HL-60 (cell line): ENCODE data around the gene ALKBH5.

ENCODE experiments used
- DNase-seq, 2 experiments: peaks; one replicate each; pipeline ENCODE4 v3.0.0-alpha.2; 2010 to 2020; ENCODE audit warnings: low read depth in 1 of 2, low spot score in 1 of 2
- H3K27ac ChIP-seq: fragments of 250-450 bp; sonication (Bioruptor Pico); replicated peaks from 2 replicates; pipeline ENCODE4 v1.5.1; 2020; ENCODE audit warnings: mild to moderate bottlenecking, moderate library complexity
- H3K27me3 ChIP-seq: fragments of 250-450 bp; sonication (Bioruptor Pico); 2 replicates; pipeline ENCODE4 v1.5.1; 2021; ENCODE audit warnings: mild to moderate bottlenecking, moderate library complexity; ENCODE audit not compliant: insufficient read depth, poor library complexity, severe bottlenecking
- H3K4me3 ChIP-seq: replicated peaks from 2 replicates; pipeline ENCODE4 v1.5.1; 2011; ENCODE audit warnings: mild to moderate bottlenecking, control low read depth, low read length; ENCODE audit not compliant: insufficient read depth
- CTCF ChIP-seq: IDR thresholded peaks from one replicate; pipeline ENCODE4 v1.5.1; 2011; ENCODE audit warnings: low read length, control low read depth, inconsistent platforms; ENCODE audit not compliant: insufficient read depth
- GABPA ChIP-seq: IDR thresholded peaks from 2 replicates; pipeline ENCODE4 v1.6.1; 2012; ENCODE audit warnings: low read depth
- POLR2AphosphoS5 ChIP-seq: IDR thresholded peaks from 2 replicates; pipeline ENCODE4 v1.6.1; 2012; ENCODE audit warnings: low read depth
- REST ChIP-seq: IDR thresholded peaks from 2 replicates; pipeline ENCODE4 v1.6.1; 2012; ENCODE audit warnings: low read depth; ENCODE audit not compliant: insufficient replicate concordance
- SPI1 ChIP-seq: IDR thresholded peaks from 2 replicates; pipeline ENCODE4 v1.6.1; 2012; ENCODE audit warnings: low read depth, mild to moderate bottlenecking, borderline replicate concordance

The ALKBH5 gene

GRCh38 chr17:18145811-18146210 lies 37.8 kb upstream of the ALKBH5 start:
- H3K27me3 ChIP-seq: no peaks in the 10 kb centered on the region
- no peak for DNase-seq
- no peak overlapping the region for H3K27ac ChIP-seq
- no peak for TF ChIP-seq SPI1
- TF ChIP-seq POLR2AphosphoS5: no peak
- no peak for TF ChIP-seq GABPA
- no peak for TF ChIP-seq REST
- no peak for TF ChIP-seq CTCF
- H3K4me3 ChIP-seq: no peak overlapping the region

- H3K4me3 ChIP-seq: no peak overlapping the region
- no peak for DNase-seq
- H3K27ac ChIP-seq: no peak overlapping the region
- no peaks in the 10 kb centered on the region for H3K27me3 ChIP-seq
- TF ChIP-seq GABPA (no peak), SPI1 (no peak), CTCF (no peak), POLR2AphosphoS5 (no peak), REST (no peak)
Measured at GRCh38 chr17:18146259-18146658, 37.4 kb upstream of the ALKBH5 start.

- Histone ChIP-seq H3K27me3 (no peaks in the 10 kb centered on the region), H3K4me3 (no peak overlapping the region), H3K27ac (no peak overlapping the region)
- no peak for DNase-seq
- TF ChIP-seq GABPA (no peak), CTCF (no peak), REST (no peak), POLR2AphosphoS5 (no peak), SPI1 (no peak)
Measured at GRCh38 chr17:18146980-18147379, 36.6 kb upstream of the ALKBH5 start.
